H9 (cell line): ENCODE measurements around the gene SIL1. TPM values are rescaled to one million over a fixed set of nuclear protein-coding genes. Genes with fewer than 3 reads are reported as not detected.

Source experiments
- DNase-seq: peaks from one replicate; pipeline ENCODE4 v3.0.0-alpha.2; 2017
- H2AFZ ChIP-seq: one replicate; pipeline ENCODE4 v1.6.1; 2013; ENCODE audit warnings: mild to moderate bottlenecking, low read length, control low read depth, moderate library complexity
- H2AK5ac ChIP-seq: 2 replicates; pipeline ENCODE4 v1.6.1; 2013; ENCODE audit warnings: low read length, control low read depth, mixed read lengths; ENCODE audit not compliant: insufficient read length
- H2BK120ac ChIP-seq: one replicate; pipeline ENCODE4 v1.6.1; 2013; ENCODE audit warnings: low read depth, mild to moderate bottlenecking, low read length, control low read depth, inconsistent platforms; ENCODE audit not compliant: poor library complexity, severe bottlenecking
- H2BK12ac ChIP-seq: 2 replicates; pipeline ENCODE4 v1.6.1; 2013; ENCODE audit warnings: low read length, control low read depth, mixed read lengths, low read depth; ENCODE audit not compliant: insufficient read length
- H2BK15ac ChIP-seq: 2 replicates; pipeline ENCODE4 v1.6.1; 2013; ENCODE audit warnings: low read depth, low read length, control low read depth
- H2BK20ac ChIP-seq: one replicate; pipeline ENCODE4 v1.6.1; 2013; ENCODE audit warnings: low read depth, mild to moderate bottlenecking, low read length, control low read depth, inconsistent platforms; ENCODE audit not compliant: poor library complexity, severe bottlenecking
- H2BK5ac ChIP-seq: 2 replicates; pipeline ENCODE4 v1.6.1; 2013; ENCODE audit warnings: low read length, control low read depth, mixed read lengths; ENCODE audit not compliant: insufficient read length
- H3K14ac ChIP-seq: 2 replicates; pipeline ENCODE4 v1.6.1; 2013; ENCODE audit warnings: low read length, control low read depth; ENCODE audit not compliant: insufficient read depth
- H3K18ac ChIP-seq: 2 replicates; pipeline ENCODE4 v1.6.1; 2013; ENCODE audit warnings: low read depth, mild to moderate bottlenecking, mixed read lengths, low read length, control low read depth; ENCODE audit not compliant: insufficient read length
- H3K23ac ChIP-seq: 2 replicates; pipeline ENCODE4 v1.6.1; 2013; ENCODE audit warnings: low read length, control low read depth, mixed read lengths, low read depth; ENCODE audit not compliant: insufficient read length
- H3K23me2 ChIP-seq: 2 replicates; pipeline ENCODE4 v1.6.1; 2013; ENCODE audit warnings: low read depth, mild to moderate bottlenecking, mixed read lengths, low read length, control low read depth; ENCODE audit not compliant: insufficient read length, poor library complexity, severe bottlenecking
- H3K27ac ChIP-seq: 2 replicates; pipeline ENCODE4 v1.5.1; 2013; ENCODE audit warnings: low read length, control low read depth, mixed read lengths, low read depth; ENCODE audit not compliant: insufficient read length
- H3K27me3 ChIP-seq: 2 replicates; pipeline ENCODE4 v1.6.1; 2013; ENCODE audit warnings: low read length, control low read depth, inconsistent platforms; ENCODE audit not compliant: insufficient read depth
- H3K4ac ChIP-seq: 2 replicates; pipeline ENCODE4 v1.6.1; 2013; ENCODE audit warnings: low read depth, mild to moderate bottlenecking, control low read depth, inconsistent platforms, low read length, moderate library complexity
- H3K4me1 ChIP-seq: 2 replicates; pipeline ENCODE4 v1.6.1; 2013; ENCODE audit warnings: low read length, control low read depth, inconsistent platforms; ENCODE audit not compliant: insufficient read depth
- H3K4me2 ChIP-seq: 2 replicates; pipeline ENCODE4 v1.6.1; 2013; ENCODE audit warnings: low read length, control low read depth, mixed read lengths; ENCODE audit not compliant: insufficient read length, insufficient read depth
- H3K56ac ChIP-seq: 2 replicates; pipeline ENCODE4 v1.6.1; 2013; ENCODE audit warnings: low read depth, mild to moderate bottlenecking, mixed read lengths, low read length, control low read depth; ENCODE audit not compliant: insufficient read length
- H3K79me1 ChIP-seq: 2 replicates; pipeline ENCODE4 v1.6.1; 2013; ENCODE audit warnings: low read depth, mild to moderate bottlenecking, moderate library complexity, low read length, control low read depth, inconsistent platforms; ENCODE audit not compliant: insufficient read depth, poor library complexity, severe bottlenecking
- H3K79me2 ChIP-seq: 2 replicates; pipeline ENCODE4 v1.6.1; 2013; ENCODE audit warnings: low read length, control low read depth, inconsistent platforms; ENCODE audit not compliant: insufficient read depth
- H3K9ac ChIP-seq: 2 replicates; pipeline ENCODE4 v1.6.1; 2013; ENCODE audit warnings: low read length, control low read depth, mixed read lengths; ENCODE audit not compliant: insufficient read length; ENCODE audit errors: extremely low read depth
- H3K9me3 ChIP-seq: one replicate; pipeline ENCODE4 v1.6.1; 2013; ENCODE audit warnings: low read depth, low read length, inconsistent platforms; ENCODE audit not compliant: control insufficient read depth
- H3T11ph ChIP-seq: one replicate; pipeline ENCODE4 v1.6.1; 2013; ENCODE audit warnings: mild to moderate bottlenecking, low read length, control low read depth, inconsistent platforms
- H4K20me1 ChIP-seq: one replicate; pipeline ENCODE4 v1.6.1; 2013; ENCODE audit not compliant: control insufficient read depth, insufficient read length, insufficient read depth
- H4K5ac ChIP-seq: 2 replicates; pipeline ENCODE4 v1.6.1; 2013; ENCODE audit warnings: low read depth, mild to moderate bottlenecking, mixed read lengths, low read length, control low read depth; ENCODE audit not compliant: insufficient read length
- H4K8ac ChIP-seq: replicated peaks from 2 replicates; pipeline ENCODE4 v1.6.1; 2013; ENCODE audit warnings: low read length, control low read depth, mixed read lengths, low read depth; ENCODE audit not compliant: insufficient read length
- H4K91ac ChIP-seq: 2 replicates; pipeline ENCODE4 v1.6.1; 2013; ENCODE audit warnings: low read depth, mild to moderate bottlenecking, moderate library complexity, mixed read lengths, low read length, control low read depth; ENCODE audit not compliant: insufficient read length
- H3K27ac Mint-ChIP-seq, 3 experiments: 2 replicates in 2 of 3; 3 replicates in 1 of 3; pipeline ENCODE4 v1.8.0; 2020 to 2021; ENCODE audit warnings: mixed read lengths in 3 of 3, mild to moderate bottlenecking in 1 of 3, moderate library complexity in 1 of 3
- H3K27me3 Mint-ChIP-seq: 2 replicates; pipeline ENCODE4 v1.8.0; 2021; ENCODE audit warnings: low read depth, mild to moderate bottlenecking, moderate library complexity, mixed read lengths
- H3K36me3 Mint-ChIP-seq, 3 experiments: 2 replicates in 2 of 3; 3 replicates in 1 of 3; pipeline ENCODE4 v1.8.0; 2020 to 2021; ENCODE audit warnings: low read depth in 3 of 3, mixed read lengths in 3 of 3; ENCODE audit not compliant: insufficient read depth in 1 of 3
- H3K4me1 Mint-ChIP-seq, 2 experiments: 2 replicates each; pipeline ENCODE4 v1.8.0; 2020; ENCODE audit warnings: mixed read lengths in 2 of 2
- H3K4me3 Mint-ChIP-seq, 2 experiments: 2 replicates in 1 of 2; 3 replicates in 1 of 2; pipeline ENCODE4 v1.8.0; 2020 to 2021; ENCODE audit warnings: mild to moderate bottlenecking in 2 of 2, mixed read lengths in 2 of 2, moderate library complexity in 1 of 2
- H3K9me3 Mint-ChIP-seq, 2 experiments: 2 replicates in 1 of 2; 3 replicates in 1 of 2; pipeline ENCODE4 v1.8.0; 2020; ENCODE audit warnings: mild to moderate bottlenecking in 2 of 2, mixed read lengths in 2 of 2, moderate library complexity in 1 of 2
- CTCF ChIP-seq: fragments of 200-600 bp; sonication (generic); conservative IDR thresholded peaks from 3 replicates; pipeline ENCODE4 v1.8.0; 2021; ENCODE audit warnings: antibody characterized with exemption, mild to moderate bottlenecking
- WGBS: extraction: QIAGEN DNeasy Blood & Tissue Kit; methylation state at CpG from one replicate; pipeline ENCODE4 v1.1.7; 2013; ENCODE audit warnings: missing lambda C conversion rate, low lambda C conversion rate, mixed read lengths; ENCODE audit not compliant: insufficient read length; ENCODE audit errors: extremely low coverage; 5-methylcytosine and 5-hydroxymethylcytosine counted together
- total RNA-seq: library from RNA; stranded (reverse); gene quantifications from 2 replicates; pipeline ENCODE4 v1.2.1, GENCODE V29; 2021

Gene SIL1
- total RNA-seq, 1 experiment from 2014 or later: 10.6 TPM

GRCh38 chr5:139091439-139092156 lies 106.6 kb downstream of the SIL1 start:
- no CpG with 5 or more reads among the region's 5 CpGs for WGBS
- H3K27ac Mint-ChIP-seq: peak overlapping the region in 2 of 3 experiments; percentile 15 to 42; a peak in 2 of 7 replicates

More at GRCh38 chr5:139091439-139092156, 106.6 kb downstream of the SIL1 start:
- Histone ChIP-seq H3K79me1 (no peaks in the 10 kb centered on the region), H3K4ac (no peak overlapping the region), H3K9me3 (no peaks in the 10 kb centered on the region), H3K23ac (no peak overlapping the region), H2AK5ac (no peak overlapping the region), H4K20me1 (no peaks in the 10 kb centered on the region), H2AFZ (no peak overlapping the region), H3K79me2 (no peaks in the 10 kb centered on the region), H3T11ph (no peak overlapping the region), H2BK20ac (no peak overlapping the region), H2BK15ac (no peak overlapping the region), H2BK120ac (no peak overlapping the region), H2BK12ac (no peak overlapping the region), H3K18ac (no peak overlapping the region), H2BK5ac (no peak overlapping the region), H3K23me2 (no peaks in the 10 kb centered on the region), H4K91ac (no peak overlapping the region), H3K27me3 (no peaks in the 10 kb centered on the region), H3K27ac (no peak overlapping the region), H3K14ac (no peak overlapping the region), H3K4me1 (no peaks in the 10 kb centered on the region), H3K4me2 (no peak overlapping the region), H3K56ac (no peak overlapping the region), H4K5ac (no peak overlapping the region), H3K9ac (no peak overlapping the region), H4K8ac (no peak overlapping the region)
- DNase-seq: no peak
- Mint-ChIP-seq H3K9me3 (no peaks in the 10 kb centered on the region), H3K4me3 (no peak overlapping the region), H3K27me3 (no peaks in the 10 kb centered on the region), H3K36me3 (no peaks in the 10 kb centered on the region), H3K4me1 (peaks cover 2 to 7% of the 10 kb centered on the region in 2 experiments; a peak in 3 of 4 replicates)
- no peak; the same call in 2 of the 3 replicates for TF ChIP-seq CTCF
